ENCODE measurements around the gene WWOX. TPM values are rescaled to one million over a fixed set of nuclear protein-coding genes. Genes with fewer than 3 reads are reported as not detected.
A peak's percentile ranks its signal among the peaks of the same experiment; 100 is the strongest.

The WWOX gene
- polyA plus RNA-seq, 3 donors = 40.3 to 43.7 (median 41.5) TPM

GRCh38 chr16:78218856-78219651, 119.6 kb downstream of the WWOX start:
- no peak for DNase-seq (ENCODE audit: low read depth in 3 of 3, low spot score in 2 of 3)

- no peak for DNase-seq (ENCODE audit: low read depth in 3 of 3, low spot score in 2 of 3)
These were observed 121.1 kb downstream of the WWOX start for GRCh38 chr16:78220571-78220970.

GRCh38 chr16:78221892-78222291, 122.4 kb downstream of the WWOX start:
- no peak for DNase-seq (ENCODE audit: low read depth in 3 of 3, low spot score in 2 of 3)

- no peak for DNase-seq (ENCODE audit: low read depth in 3 of 3, low spot score in 2 of 3)
These were observed 124.9 kb downstream of the WWOX start for GRCh38 chr16:78224342-78224741.

GRCh38 chr16:78225919-78226318, 126.5 kb downstream of the WWOX start:
- no peak for DNase-seq (ENCODE audit: low read depth in 3 of 3, low spot score in 2 of 3)

- no peak for DNase-seq (ENCODE audit: low read depth in 3 of 3, low spot score in 2 of 3)
These were observed 128.4 kb downstream of the WWOX start for GRCh38 chr16:78227855-78228254.

GRCh38 chr16:78228704-78229103, 129.2 kb downstream of the WWOX start:
- DNase-seq (ENCODE audit: low read depth in 3 of 3, low spot score in 2 of 3) = no peak

GRCh38 chr16:78230832-78231231, 131.4 kb downstream of the WWOX start:
- DNase-seq (ENCODE audit: low read depth in 3 of 3, low spot score in 2 of 3) = no peak

- no peak for DNase-seq (ENCODE audit: low read depth in 3 of 3, low spot score in 2 of 3)
These were observed 135.8 kb downstream of the WWOX start for GRCh38 chr16:78235168-78235800.

- no peak for DNase-seq (ENCODE audit: low read depth in 3 of 3, low spot score in 2 of 3)
These were observed 136.4 kb downstream of the WWOX start for GRCh38 chr16:78235876-78236275.

- DNase-seq (ENCODE audit: low read depth in 3 of 3, low spot score in 2 of 3) = no peak
These were observed 138.4 kb downstream of the WWOX start for GRCh38 chr16:78237841-78238240.

- DNase-seq (ENCODE audit: low read depth in 3 of 3, low spot score in 2 of 3) = no peak
These were observed 141.2 kb downstream of the WWOX start for GRCh38 chr16:78240459-78241222.

- DNase-seq (ENCODE audit: low read depth in 3 of 3, low spot score in 2 of 3) = no peak
These were observed 142.8 kb downstream of the WWOX start for GRCh38 chr16:78242239-78242630.

- DNase-seq (ENCODE audit: low read depth in 3 of 3, low spot score in 2 of 3) = no peak
These were observed 144.9 kb downstream of the WWOX start for GRCh38 chr16:78244131-78244895.

GRCh38 chr16:78246559-78246958, 147.1 kb downstream of the WWOX start:
- no peak for DNase-seq (ENCODE audit: low read depth in 3 of 3, low spot score in 2 of 3)

- DNase-seq (ENCODE audit: low read depth in 3 of 3, low spot score in 2 of 3) = peak in 1 of 3 donors; percentile 40
These were observed 149.6 kb downstream of the WWOX start for GRCh38 chr16:78249056-78249455.

GRCh38 chr16:78249832-78250231, 150.4 kb downstream of the WWOX start:
- no peak for DNase-seq (ENCODE audit: low read depth in 3 of 3, low spot score in 2 of 3)

GRCh38 chr16:78251115-78251514, 151.7 kb downstream of the WWOX start:
- DNase-seq (ENCODE audit: low read depth in 3 of 3, low spot score in 2 of 3) = no peak

- no peak for DNase-seq (ENCODE audit: low read depth in 3 of 3, low spot score in 2 of 3)
These were observed 153.3 kb downstream of the WWOX start for GRCh38 chr16:78252757-78253156.

GRCh38 chr16:78254841-78255240, 155.4 kb downstream of the WWOX start:
- no peak for DNase-seq (ENCODE audit: low read depth in 3 of 3, low spot score in 2 of 3)

Data from right renal cortex interstitium (tissue), 3 donors.